ENCODE data around the gene BAMBI. TPM values are rescaled to one million over a fixed set of nuclear protein-coding genes. Genes with fewer than 3 reads are reported as not detected.

The BAMBI gene
- total and polyA plus RNA-seq, 2 of the 8 experiments (the other 6 are each of a cell fraction or from before 2014, with no cell fraction given) = 5.6 to 26.4 TPM

DNA sequence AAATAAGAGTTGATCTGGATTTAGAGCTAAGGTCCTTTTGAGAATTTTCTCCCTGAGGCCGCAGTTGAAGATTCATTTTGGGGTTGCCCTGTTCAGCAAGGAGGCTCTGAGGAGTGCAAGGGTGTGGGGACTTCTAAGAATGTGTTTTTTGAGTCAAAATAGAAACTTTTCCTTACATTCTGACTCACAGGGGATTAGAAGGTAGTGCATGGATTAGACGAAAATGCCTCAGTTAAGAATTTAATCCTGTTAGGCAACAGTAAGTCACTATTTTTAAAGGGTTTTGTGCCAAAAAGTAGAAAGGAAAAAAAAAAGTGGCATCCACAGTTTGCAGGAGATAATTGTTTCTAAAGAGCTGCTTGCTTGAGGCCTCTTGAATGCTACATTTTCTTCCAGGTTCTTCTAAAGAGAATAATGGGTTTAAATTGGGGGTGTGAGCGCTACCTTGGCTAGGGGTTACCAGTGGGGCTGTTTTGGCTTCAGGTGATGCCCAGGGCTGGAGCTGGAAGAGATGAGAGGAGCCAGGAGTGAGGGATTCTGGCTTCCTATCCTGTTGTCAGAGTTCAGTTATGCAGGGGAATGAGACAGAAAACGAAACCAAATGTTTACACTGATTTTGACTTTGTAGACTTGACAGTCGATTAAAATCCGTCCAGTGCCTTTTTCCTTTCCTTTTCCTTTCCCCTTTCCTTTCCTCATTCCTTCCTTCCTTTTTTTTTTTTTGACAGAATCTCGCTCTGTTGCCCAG, 52.9 kb downstream of the BAMBI start:
- H2BK120ac ChIP-seq (replicated peaks; ENCODE audit: low read depth, low read length) = no peak overlapping the region
- H3K27me3 ChIP-seq (replicated peaks in 1 of 4; ENCODE audit: control insufficient read depth in 3 of 4, extremely low read depth in 1 of 4, insufficient read depth in 3 of 4, low read length in 3 of 4) = no peaks in the 10 kb centered on the region
- ChIA-PET CTCF (ENCODE audit: partially characterized antibody) (interaction anchor here (0.9 kb wide), 1 partner anchor 209 kb away, joined by 3 read pairs; no protein-coding TSS in a partner anchor), POLR2A (ENCODE audit: partially characterized antibody) (no interaction called here)
- H3K14ac ChIP-seq (ENCODE audit: insufficient read length) = no peak overlapping the region
- DNase-seq (ENCODE audit: low read depth in 1 of 2, low spot score in 2 of 2) (no peak), FAIRE-seq (no peak)
- H2AK5ac ChIP-seq (ENCODE audit: low read depth, low read length) = no peak overlapping the region
- H4K8ac ChIP-seq (ENCODE audit: extremely low read depth, insufficient read depth, low read length) = no peak overlapping the region
- WGBS, 2 experiments (ENCODE audit: extremely low coverage in 1 of 2, insufficient coverage in 1 of 2, insufficient read length in 1 of 2, insufficient replicate concordance in 2 of 2, low coverage in 1 of 2, low lambda C conversion rate in 2 of 2, missing lambda C conversion rate in 1 of 2) = 79% methylated on average over 6 of the region's 7 CpGs; no CpG with 5 or more reads in 1 of the 2 experiments
- H2BK20ac ChIP-seq (ENCODE audit: low read length) = no peak overlapping the region
- H3K27ac ChIP-seq (ENCODE audit: low read depth, low read length) = no peak overlapping the region
- no peak overlapping the region for H2BK5ac ChIP-seq (ENCODE audit: low read depth, low read length)
- no peak overlapping the region for H3K4ac ChIP-seq (replicated peaks; ENCODE audit: insufficient read length, low read depth, low read length)
- H3K9me3 ChIP-seq (ENCODE audit: insufficient read depth in 2 of 2, low read depth in 1 of 2, low read length in 1 of 2) = 0 out of 4 replicates have a peak, but pooled peaks cover 3 to 4% of the 10 kb centered on the region in 2 experiments
- H3K9ac ChIP-seq (replicated peaks in 1 of 4; ENCODE audit: extremely low read depth in 1 of 4, low read depth in 3 of 4, low read length in 3 of 4) = no peak overlapping the region
- H3K56ac ChIP-seq (replicated peaks; ENCODE audit: insufficient read length, low read depth, low read length) = no peak overlapping the region
- TF ChIP-seq TBP (IDR thresholded peaks at IDR 0.05; ENCODE audit: low read depth, low read length) (no peak), POU5F1 (IDR thresholded peaks at IDR 0.05; ENCODE audit: low read depth, low read length) (no peak), POLR2AphosphoS5 (IDR thresholded peaks at IDR 0.05; ENCODE audit: low read depth, low read length) (no peak), CREB1 (IDR thresholded peaks at IDR 0.05) (no peak), SP2 (IDR thresholded peaks at IDR 0.05; ENCODE audit: low read length) (no peak), YY1 (IDR thresholded peaks at IDR 0.05; ENCODE audit: low read depth, low read length) (no peak), JUND (IDR thresholded peaks at IDR 0.05; ENCODE audit: low read length) (no peak), TAF1 (IDR thresholded peaks at IDR 0.05; ENCODE audit: low read depth, low read length) (no peak), ATF3 (IDR thresholded peaks at IDR 0.05; ENCODE audit: insufficient read depth, low read depth, low read length) (no peak), EZH2 (IDR thresholded peaks at IDR 0.05; ENCODE audit: low read depth, low read length, severe bottlenecking) (no peak)
- H3K4me3 ChIP-seq (ENCODE audit: extremely low read depth in 1 of 4, insufficient read depth in 2 of 4, low read depth in 3 of 4, low read length in 4 of 4) = no peak overlapping the region
- no peaks in the 10 kb centered on the region; the same call in 1 of the 2 replicates for H3K23me2 ChIP-seq (ENCODE audit: low read depth, low read length)
- no peak overlapping the region for H3K18ac ChIP-seq (ENCODE audit: extremely low read depth, low read length)
- no peak overlapping the region for H3K4me2 ChIP-seq (ENCODE audit: insufficient read depth in 1 of 2, low read depth in 2 of 2, low read length in 2 of 2)
- no peaks in the 10 kb centered on the region for H3K79me1 ChIP-seq (ENCODE audit: low read depth, low read length)
- no peak overlapping the region for H4K5ac ChIP-seq (ENCODE audit: insufficient read length, low read depth, low read length)
- H4K20me1 ChIP-seq (replicated peaks in 1 of 2; ENCODE audit: control insufficient read depth in 1 of 2, insufficient read depth in 2 of 2, low read length in 2 of 2) = no peaks in the 10 kb centered on the region
- no peak overlapping the region for H4K91ac ChIP-seq (replicated peaks; ENCODE audit: insufficient read length, low read length)
- H2BK12ac ChIP-seq (ENCODE audit: low read depth, low read length) = no peak overlapping the region
- no peak overlapping the region; the same call in 1 of the 2 replicates for H2AFZ ChIP-seq (ENCODE audit: low read length)
- no peaks in the 10 kb centered on the region for H3K4me1 ChIP-seq (replicated peaks in 1 of 4; ENCODE audit: control insufficient read depth in 3 of 4, insufficient read depth in 4 of 4, low read length in 3 of 4)
- no peaks in the 10 kb centered on the region for H3K79me2 ChIP-seq (ENCODE audit: control insufficient read depth in 1 of 2, insufficient read depth in 2 of 2, low read length in 2 of 2)
- H2BK15ac ChIP-seq (ENCODE audit: low read length) = no peak overlapping the region
- H3K36me3 ChIP-seq (ENCODE audit: control insufficient read depth in 2 of 4, insufficient read depth in 4 of 4, low read length in 3 of 4) = no peaks in the 10 kb centered on the region
- H3K23ac ChIP-seq (ENCODE audit: insufficient read length) = no peak overlapping the region

Measured in H1 (cell line).